ENCODE data around the gene RAB39B. TPM values are rescaled to one million over a fixed set of nuclear protein-coding genes. Genes with fewer than 3 reads are reported as not detected.

Gene RAB39B
- 0.43 to 0.80 TPM (median 0.69 TPM) in 5 replicates for total RNA-seq (2022; extraction: Qiagen RNA extraction)

GRCh38 chrX:155263854-155264628 is at the start of gene RAB39B:
Gene RAB39B, minus strand, starts transcription at chrX:155264491. Its CDS starts 203 bp downstream, at chrX:155264288.

GRCh38 chrX:155216179-155216939 is 47.9 kb downstream of the RAB39B start, which contains the start of gene VBP1:
Gene VBP1, plus strand, starts transcription at chrX:155216460. Its CDS starts 23 bp downstream, at chrX:155216483.

Other genes starting within 250 kb of the RAB39B start
- gene F8, start 241.8 kb downstream of the RAB39B start, total RNA-seq (2022; extraction: Qiagen RNA extraction) = 3.9 to 4.5 TPM (median 4.1 TPM) in 5 replicates
- gene FUNDC2, start 237.6 kb downstream of the RAB39B start, total RNA-seq (2022; extraction: Qiagen RNA extraction) = 99.7 to 125 TPM (median 123 TPM) in 5 replicates
- 15.0 to 19.6 TPM (median 17.4 TPM) in 5 replicates for gene CMC4, start 193.4 kb downstream of the RAB39B start, total RNA-seq (2022; extraction: Qiagen RNA extraction)
- gene MTCP1, start 193.4 kb downstream of the RAB39B start, total RNA-seq (2022; extraction: Qiagen RNA extraction) = 15.8 to 24.0 TPM (median 18.9 TPM) in 5 replicates
- 23.6 to 28.1 TPM (median 25.5 TPM) in 5 replicates for gene BRCC3, start 193.0 kb downstream of the RAB39B start, total RNA-seq (2022; extraction: Qiagen RNA extraction)
- gene VBP1, start 48.0 kb downstream of the RAB39B start, total RNA-seq (2022; extraction: Qiagen RNA extraction) = 47.0 to 67.0 TPM (median 49.1 TPM) in 5 replicates
- 0.05 to 0.23 TPM (median 0.16 TPM) in 4 of 5 replicates, not detected in the other for gene CLIC2, start 70.1 kb upstream of the RAB39B start, total RNA-seq (2022; extraction: Qiagen RNA extraction)
- gene F8A2, start 117.6 kb upstream of the RAB39B start, total RNA-seq (2022; extraction: Qiagen RNA extraction) = not detected in 5 replicates
- 0.55 to 1.4 TPM (median 1.0 TPM) in 5 replicates for gene F8A3, start 194.1 kb upstream of the RAB39B start, total RNA-seq (2022; extraction: Qiagen RNA extraction)